GM21723 (cell line): ENCODE measurements around the gene PTPRN2.

Experiments used
- ATAC-seq: cut with Tn5 transposase; IDR thresholded peaks from one replicate; pipeline ENCODE4 v1.9.1; 2021; ENCODE audit warnings: mild to moderate bottlenecking, moderate library complexity; ENCODE audit not compliant: unreplicated experiment

The PTPRN2 gene

GRCh38 chr7:157839672-157840167 lies 747.9 kb downstream of the PTPRN2 start:
- no peak for ATAC-seq

- ATAC-seq: no peak
These were observed 748.4 kb downstream of the PTPRN2 start for GRCh38 chr7:157839226-157839625.

- no peak for ATAC-seq
These were observed 750.1 kb downstream of the PTPRN2 start for GRCh38 chr7:157837561-157837960.

- ATAC-seq: no peak
These were observed 750.6 kb downstream of the PTPRN2 start for GRCh38 chr7:157837047-157837446.

- no peak for ATAC-seq
These were observed 753.0 kb downstream of the PTPRN2 start for GRCh38 chr7:157834501-157835163.

- no peak for ATAC-seq
These were observed 754.6 kb downstream of the PTPRN2 start for GRCh38 chr7:157832866-157833607.

- ATAC-seq: no peak
These were observed 755.2 kb downstream of the PTPRN2 start for GRCh38 chr7:157832421-157832820.

GRCh38 chr7:157832006-157832405 lies 755.6 kb downstream of the PTPRN2 start:
- ATAC-seq: no peak

- ATAC-seq: no peak
These were observed 756.3 kb downstream of the PTPRN2 start for GRCh38 chr7:157831143-157831905.

GRCh38 chr7:157830331-157830730 lies 757.3 kb downstream of the PTPRN2 start:
- ATAC-seq: no peak

GRCh38 chr7:157829491-157829890 lies 758.1 kb downstream of the PTPRN2 start:
- no peak for ATAC-seq

GRCh38 chr7:157828881-157829280 lies 758.7 kb downstream of the PTPRN2 start:
- no peak for ATAC-seq

GRCh38 chr7:157828190-157828589 lies 759.4 kb downstream of the PTPRN2 start:
- no peak for ATAC-seq

- ATAC-seq: no peak
These were observed 759.8 kb downstream of the PTPRN2 start for GRCh38 chr7:157827863-157828160.

GRCh38 chr7:157827045-157827862 lies 760.4 kb downstream of the PTPRN2 start:
- no peak for ATAC-seq

GRCh38 chr7:157826566-157826965 lies 761.1 kb downstream of the PTPRN2 start:
- ATAC-seq: no peak

GRCh38 chr7:157825325-157825724 lies 762.3 kb downstream of the PTPRN2 start:
- ATAC-seq: no peak

- no peak for ATAC-seq
These were observed 762.9 kb downstream of the PTPRN2 start for GRCh38 chr7:157824819-157825121.

GRCh38 chr7:157824011-157824818 lies 763.4 kb downstream of the PTPRN2 start:
- no peak for ATAC-seq

- ATAC-seq: no peak
These were observed 765.0 kb downstream of the PTPRN2 start for GRCh38 chr7:157822688-157823031.
